ENCODE measurements around the gene ANKRD33B. TPM values are rescaled to one million over a fixed set of nuclear protein-coding genes. Genes with fewer than 3 reads are reported as not detected.

The ANKRD33B gene
- total RNA-seq, 3 donors from 2014 or later (not counting 1 experiment from before 2014, with no cell fraction given), result 2.4 to 4.3 (median 3.9) TPM

GRCh38 chr5:10660720-10661387, 97.0 kb downstream of the ANKRD33B start:
- no peak overlapping the region for H3K27ac ChIP-seq (ENCODE audit: low read length)
- no peak for DNase-seq
- no peak overlapping the region for H3K27ac Mint-ChIP-seq

GRCh38 chr5:10661401-10661800, 97.5 kb downstream of the ANKRD33B start:
- Mint-ChIP-seq H3K27me3 (ENCODE audit: low read depth in 2 of 2) (no peaks in the 10 kb centered on the region), H3K4me3 (no peak overlapping the region), H3K36me3 (no peaks in the 10 kb centered on the region), H3K9me3 (no peaks in the 10 kb centered on the region), H3K27ac (no peak overlapping the region), H3K4me1 (no peaks in the 10 kb centered on the region)
- DNase-seq, result no peak
- TF ChIP-seq CTCF (IDR thresholded peaks at IDR 0.05), result no peak
- H3K27ac ChIP-seq (ENCODE audit: low read length), result no peak overlapping the region
- no peak for ATAC-seq
- no peaks in the 10 kb centered on the region for H3K36me3 ChIP-seq (ENCODE audit: control insufficient read depth, insufficient read depth, low read length)
- WGBS (ENCODE audit: insufficient coverage), result 96% methylated on average over 13 of the region's 13 CpGs
- no peak overlapping the region for H3K4me3 ChIP-seq (ENCODE audit: low read length)
- H3K27me3 ChIP-seq (ENCODE audit: control insufficient read depth, insufficient read depth, low read length), result no peaks in the 10 kb centered on the region
- intact Hi-C loops (cut with micrococcal nuclease), result no loop called here
- H3K9me3 ChIP-seq (ENCODE audit: control insufficient read depth, insufficient read depth, low read length), result no peaks in the 10 kb centered on the region
- no peaks in the 10 kb centered on the region for H3K4me1 ChIP-seq (ENCODE audit: control insufficient read depth, insufficient read depth, low read length)

More at GRCh38 chr5:10660720-10661387, 97.0 kb downstream of the ANKRD33B start:
- 88% methylated on average over 15 of the region's 15 CpGs for WGBS (ENCODE audit: insufficient coverage)
- no peaks in the 10 kb centered on the region for H3K4me1 Mint-ChIP-seq
- H3K9me3 Mint-ChIP-seq, result no peaks in the 10 kb centered on the region
- H3K4me3 Mint-ChIP-seq, result no peak overlapping the region
- H3K9me3 ChIP-seq (ENCODE audit: control insufficient read depth, insufficient read depth, low read length), result no peaks in the 10 kb centered on the region
- H3K36me3 Mint-ChIP-seq, result no peaks in the 10 kb centered on the region
- no peak overlapping the region for H3K4me3 ChIP-seq (ENCODE audit: low read length)
- ATAC-seq, result no peak
- TF ChIP-seq CTCF (IDR thresholded peaks at IDR 0.05), result no peak
- H3K36me3 ChIP-seq (ENCODE audit: control insufficient read depth, insufficient read depth, low read length), result no peaks in the 10 kb centered on the region
- intact Hi-C loops (cut with micrococcal nuclease), result no loop called here
- no peaks in the 10 kb centered on the region for H3K4me1 ChIP-seq (ENCODE audit: control insufficient read depth, insufficient read depth, low read length)
- no peaks in the 10 kb centered on the region for H3K27me3 Mint-ChIP-seq (ENCODE audit: low read depth in 2 of 2)
- no peaks in the 10 kb centered on the region for H3K27me3 ChIP-seq (ENCODE audit: control insufficient read depth, insufficient read depth, low read length)

- no peaks in the 10 kb centered on the region for H3K4me1 Mint-ChIP-seq
- H3K36me3 ChIP-seq (ENCODE audit: control insufficient read depth, insufficient read depth, low read length), result no peaks in the 10 kb centered on the region
- TF ChIP-seq CTCF (IDR thresholded peaks at IDR 0.05), result no peak
- 95% methylated on average over 11 of the region's 11 CpGs for WGBS (ENCODE audit: insufficient coverage)
- H3K9me3 Mint-ChIP-seq, result no peaks in the 10 kb centered on the region
- no peak overlapping the region for H3K4me3 Mint-ChIP-seq
- no peaks in the 10 kb centered on the region for H3K4me1 ChIP-seq (ENCODE audit: control insufficient read depth, insufficient read depth, low read length)
- H3K9me3 ChIP-seq (ENCODE audit: control insufficient read depth, insufficient read depth, low read length), result no peaks in the 10 kb centered on the region
- no peaks in the 10 kb centered on the region for H3K27me3 ChIP-seq (ENCODE audit: control insufficient read depth, insufficient read depth, low read length)
- ATAC-seq, result no peak
- H3K36me3 Mint-ChIP-seq, result no peaks in the 10 kb centered on the region
- no peaks in the 10 kb centered on the region for H3K27me3 Mint-ChIP-seq (ENCODE audit: low read depth in 2 of 2)
- H3K4me3 ChIP-seq (ENCODE audit: low read length), result no peak overlapping the region
- no peak overlapping the region for H3K27ac Mint-ChIP-seq
- DNase-seq, result no peak
- intact Hi-C loops (cut with micrococcal nuclease), result no loop called here
- H3K27ac ChIP-seq (ENCODE audit: low read length), result no peak overlapping the region
These were observed 98.2 kb downstream of the ANKRD33B start for GRCh38 chr5:10662083-10662482.
